ENCODE data around the gene ABCC8. TPM values are rescaled to one million over a fixed set of nuclear protein-coding genes. Genes with fewer than 3 reads are reported as not detected.
A peak's percentile ranks its signal among the peaks of the same experiment; 100 is the strongest.

ABCC8 gene
- total and polyA plus RNA-seq, 12 donors = 0.39 to 216 (median 4.0) TPM; not detected in 1

GRCh38 chr11:17387254-17387653 lies 89.4 kb downstream of the ABCC8 start:
- Histone ChIP-seq H3K9me3 (replicated peaks in 1 of 3) (no peaks in the 10 kb centered on the region), H3K36me3 (replicated peaks in 1 of 2) (no peaks in the 10 kb centered on the region), H3K27ac (no peak overlapping the region), H3K27me3 (no peaks in the 10 kb centered on the region), H3K4me3 (no peak overlapping the region), H3K4me1 (replicated peaks in 1 of 2) (peaks cover 3 to 4% of the 10 kb centered on the region in 2 donors)
- WGBS, 4 donors = 93 to 98% (median 96%) methylated on average over 5 to 20 of the region's 20 CpGs
- intact Hi-C loops (cut with DNase I) = loop anchor here (5.0 to 10.0 kb wide), 2 partner anchors 115 to 162 kb away; no protein-coding TSS in a partner anchor
- TF ChIP-seq POLR2A (IDR thresholded peaks at IDR 0.05) (no peak), CTCF (IDR thresholded peaks at IDR 0.05) (no peak)
- no peak for DNase-seq

- no peaks in the 10 kb centered on the region for H3K9me3 ChIP-seq (replicated peaks in 1 of 3)
- no peaks in the 10 kb centered on the region for H3K36me3 ChIP-seq (replicated peaks in 1 of 2)
- WGBS, 4 donors = 74 to 76% (median 74%) methylated on average over 12 to 23 of the region's 23 CpGs
- no peaks in the 10 kb centered on the region for H3K27me3 ChIP-seq
- intact Hi-C loops (cut with DNase I) = loop anchor here (5.0 to 10.0 kb wide), 2 partner anchors 116 to 162 kb away; no protein-coding TSS in a partner anchor
- TF ChIP-seq CTCF (IDR thresholded peaks at IDR 0.05) = peak; percentile 30 to 75 (median 60)
- TF ChIP-seq POLR2A (IDR thresholded peaks at IDR 0.05) = no peak
- DNase-seq = peak in 6 of 7 donors; percentile 34 to 80 (median 58)
- peaks cover 3 to 4% of the 10 kb centered on the region in 2 donors for H3K4me1 ChIP-seq (replicated peaks in 1 of 2)
- H3K4me3 ChIP-seq = no peak overlapping the region
- H3K27ac ChIP-seq = no peak overlapping the region
These were observed 90.1 kb downstream of the ABCC8 start for GRCh38 chr11:17386331-17387084.

GRCh38 chr11:17385926-17386325 lies 90.7 kb downstream of the ABCC8 start:
- intact Hi-C loops (cut with DNase I) = loop anchor here (2.0 to 10.0 kb wide), 3 partner anchors 116 to 161 kb away; no protein-coding TSS in a partner anchor
- no peak overlapping the region for H3K4me3 ChIP-seq
- DNase-seq = no peak
- H3K9me3 ChIP-seq (replicated peaks in 1 of 3) = no peaks in the 10 kb centered on the region
- WGBS, 4 donors = 64 to 83% (median 75%) methylated on average over 4 to 6 of the region's 6 CpGs
- H3K4me1 ChIP-seq (replicated peaks in 1 of 2) = peaks cover 3 to 4% of the 10 kb centered on the region in 2 donors
- TF ChIP-seq POLR2A (IDR thresholded peaks at IDR 0.05) = no peak
- H3K27me3 ChIP-seq = no peaks in the 10 kb centered on the region
- H3K27ac ChIP-seq = no peak overlapping the region
- H3K36me3 ChIP-seq (replicated peaks in 1 of 2) = no peaks in the 10 kb centered on the region

GRCh38 chr11:17385492-17385891 lies 91.2 kb downstream of the ABCC8 start:
- H3K4me1 ChIP-seq (replicated peaks in 1 of 2) = peaks cover 3 to 4% of the 10 kb centered on the region in 2 donors
- H3K27me3 ChIP-seq = no peaks in the 10 kb centered on the region
- intact Hi-C loops (cut with DNase I) = loop anchor here (2.0 to 10.0 kb wide), 3 partner anchors 117 to 161 kb away; no protein-coding TSS in a partner anchor
- H3K36me3 ChIP-seq (replicated peaks in 1 of 2) = no peaks in the 10 kb centered on the region
- no peaks in the 10 kb centered on the region for H3K9me3 ChIP-seq (replicated peaks in 1 of 3)
- H3K27ac ChIP-seq = no peak overlapping the region
- TF ChIP-seq CTCF (IDR thresholded peaks at IDR 0.05) (no peak), POLR2A (IDR thresholded peaks at IDR 0.05) (no peak)
- no peak for DNase-seq
- 74 to 94% (median 78%) methylated on average over 3 to 5 of the region's 5 CpGs for WGBS, 4 donors
- H3K4me3 ChIP-seq = no peak overlapping the region
